Activated CD4-positive, alpha-beta T cell treated with anti-CD3 and anti-CD28 coated beads, Interleukin-2, amount 50 U/mL, for 1 hour (primary cell): Measurements from ENCODE around the gene UTP20.
"Not testable (repeated sequence)": the region's sequence is repeated elsewhere in the genome, so short reads cannot be mapped to it uniquely, and the experiment has no call there.

Source experiments
- DNase-seq: peaks from one replicate; pipeline ENCODE4 v3.0.0-alpha.2; 2020

Gene UTP20

GRCh38 chr12:101328917-101329316, 49.0 kb downstream of the UTP20 start:
- DNase-seq, result no peak

- no peak for DNase-seq
Measured at GRCh38 chr12:101330631-101331030, 50.7 kb downstream of the UTP20 start.

GRCh38 chr12:101336437-101336836, 56.5 kb downstream of the UTP20 start:
- no peak for DNase-seq

- no peak for DNase-seq
Measured at GRCh38 chr12:101338087-101338486, 58.2 kb downstream of the UTP20 start.

- no peak for DNase-seq
Measured at GRCh38 chr12:101343893-101344292, 64.0 kb downstream of the UTP20 start.

- no peak for DNase-seq
Measured at GRCh38 chr12:101351682-101352081, 71.8 kb downstream of the UTP20 start.

- no peak for DNase-seq
Measured at GRCh38 chr12:101356794-101357193, 76.9 kb downstream of the UTP20 start.

GRCh38 chr12:101361455-101361854, 81.5 kb downstream of the UTP20 start:
- DNase-seq, result no peak

- no peak for DNase-seq
Measured at GRCh38 chr12:101368016-101368415, 88.1 kb downstream of the UTP20 start.

GRCh38 chr12:101372431-101372830, 92.5 kb downstream of the UTP20 start:
- no peak for DNase-seq

- DNase-seq, result no peak
Measured at GRCh38 chr12:101375573-101375972, 95.7 kb downstream of the UTP20 start.

GRCh38 chr12:101379149-101379548, 99.2 kb downstream of the UTP20 start:
- no peak for DNase-seq

GRCh38 chr12:101391181-101391580, 111.3 kb downstream of the UTP20 start:
- not testable (repeated sequence) for DNase-seq

GRCh38 chr12:101407049-101407435, 127.1 kb downstream of the UTP20 start:
- peak; percentile 15 for DNase-seq

GRCh38 chr12:101407436-101408345, 127.8 kb downstream of the UTP20 start, which contains the start of gene ARL1:
Gene ARL1 (minus strand): TSS chr12:101407772. CDS start chr12:101407645, 127 bp downstream.
- DNase-seq, result peak; percentile 67

GRCh38 chr12:101410169-101410568, 130.3 kb downstream of the UTP20 start:
- not testable (repeated sequence) for DNase-seq

GRCh38 chr12:101414533-101415119, 134.7 kb downstream of the UTP20 start:
- no peak for DNase-seq

- DNase-seq, result no peak
Measured at GRCh38 chr12:101415228-101415627, 135.3 kb downstream of the UTP20 start.

GRCh38 chr12:101422066-101422465, 142.2 kb downstream of the UTP20 start:
- not testable (repeated sequence) for DNase-seq

GRCh38 chr12:101424620-101425019, 144.7 kb downstream of the UTP20 start:
- DNase-seq, result no peak

GRCh38 chr12:101430456-101430855, 150.6 kb downstream of the UTP20 start:
- no peak for DNase-seq

- no peak for DNase-seq
Measured at GRCh38 chr12:101436136-101436535, 156.2 kb downstream of the UTP20 start.
